Keratinocyte (primary cell): Measurements from ENCODE around the gene ZBTB9.

Experiments
- CTCF ChIP-seq, 3 experiments: IDR thresholded peaks in 1 of 3; conservative IDR thresholded peaks in 1 of 3; optimal IDR thresholded peaks in 1 of 3; 2 replicates in 2 of 3; 3 replicates in 1 of 3; pipeline versions ENCODE3 to v1.5.1; 2011; ENCODE audit warnings: low read length in 3 of 3, mild to moderate bottlenecking in 3 of 3, moderate library complexity in 2 of 3, control low read depth in 1 of 3, inconsistent platforms in 1 of 3; ENCODE audit not compliant: insufficient read depth in 2 of 3; ENCODE audit errors: extremely low read depth in 1 of 3
- EZH2 ChIP-seq: IDR thresholded peaks from one replicate; pipeline ENCODE4 v1.6.1; 2012; ENCODE audit warnings: inconsistent platforms, mild to moderate bottlenecking, low read length, moderate library complexity

DNA sequence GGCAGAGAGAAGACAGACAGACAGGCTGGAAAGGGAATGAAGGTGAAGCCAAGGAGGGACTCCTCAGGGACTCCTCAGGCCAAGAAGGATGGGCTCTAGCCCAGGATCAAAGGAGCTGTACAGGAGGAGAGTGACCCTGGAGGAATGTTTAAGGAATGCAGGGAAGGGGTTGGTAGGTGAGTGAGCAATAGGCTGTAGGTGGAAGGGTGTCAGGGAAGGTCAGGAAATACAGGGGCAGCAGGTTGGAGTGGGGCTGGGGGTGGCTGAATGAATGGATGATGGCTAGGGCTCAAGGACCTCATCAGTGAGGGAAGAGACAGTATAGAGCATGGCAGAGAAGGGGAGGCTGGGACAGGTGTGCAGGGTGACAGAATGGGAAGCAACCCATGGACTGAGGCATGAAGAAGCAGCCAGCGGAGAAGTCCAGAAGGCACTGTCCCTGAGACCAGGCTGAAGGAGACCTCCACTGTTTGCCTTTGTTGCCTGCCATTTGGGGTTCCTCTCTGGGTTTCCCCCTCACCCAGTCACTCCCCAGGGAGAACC lies 21.3 kb upstream of the ZBTB9 start:
- TF ChIP-seq EZH2: no peak
- TF ChIP-seq CTCF (optimal IDR thresholded peaks at IDR 0.05 in 1 of 3, IDR thresholded peaks at IDR 0.05 in 1 of 3, conservative IDR thresholded peaks at IDR 0.05 in 1 of 3; ENCODE audit: extremely low read depth in 1 of 3, insufficient read depth in 2 of 3, low read length in 3 of 3): no peak
